Measurements from ENCODE around the gene ACTR8.

ACTR8 gene

GRCh38 chr3:53834429-53835095, 47.4 kb downstream of the ACTR8 start:
- DNase-seq (ENCODE audit: low read depth in 2 of 2): no peak

- DNase-seq (ENCODE audit: low read depth in 2 of 2): no peak
Measured at GRCh38 chr3:53833700-53834099, 48.3 kb downstream of the ACTR8 start.

- DNase-seq (ENCODE audit: low read depth in 2 of 2): no peak
Measured at GRCh38 chr3:53833053-53833645, 48.8 kb downstream of the ACTR8 start.

DNA sequence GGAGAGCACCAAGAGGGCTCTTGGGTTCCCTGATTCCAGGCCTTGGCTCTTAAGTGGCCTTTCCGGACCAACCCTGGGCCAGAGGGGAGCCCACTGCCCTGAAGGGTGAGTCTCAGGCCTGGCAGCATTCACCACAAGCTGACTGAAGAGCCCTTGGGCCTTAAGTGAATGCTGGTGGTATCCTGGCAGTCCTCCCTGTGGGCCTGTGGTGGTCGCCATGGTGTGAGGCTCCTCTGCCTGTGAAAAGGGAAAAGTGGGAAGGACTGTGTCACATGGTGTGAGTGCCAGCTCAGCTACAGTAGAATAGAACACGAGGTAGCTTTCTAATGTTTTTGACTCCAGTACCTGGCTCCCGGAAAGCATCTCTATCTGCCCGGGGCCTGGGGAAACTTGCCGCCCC, 51.0 kb downstream of the ACTR8 start:
- DNase-seq (ENCODE audit: low read depth in 2 of 2): no peak

- no peak for DNase-seq (ENCODE audit: low read depth in 2 of 2)
Measured at GRCh38 chr3:53829605-53830004, 52.3 kb downstream of the ACTR8 start.

DNA sequence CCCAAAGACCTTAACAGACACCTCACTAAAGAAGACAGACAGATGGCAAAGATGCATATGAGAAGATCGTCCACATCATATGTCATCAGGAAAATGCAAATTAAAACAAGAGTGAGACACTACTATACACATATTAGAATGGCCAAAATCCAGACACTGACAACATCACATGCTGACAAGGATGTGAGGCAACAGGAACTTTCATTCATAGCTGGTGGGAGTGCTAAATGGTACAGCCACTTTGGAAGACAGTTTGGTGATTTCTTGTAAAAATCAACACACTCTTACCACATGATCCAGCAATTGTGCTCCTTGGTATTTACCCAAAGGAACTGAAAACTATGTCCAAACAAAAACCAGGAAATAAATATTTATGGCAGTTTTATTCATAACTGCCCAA, 53.4 kb downstream of the ACTR8 start:
- DNase-seq (ENCODE audit: low read depth in 2 of 2): no peak

DNA sequence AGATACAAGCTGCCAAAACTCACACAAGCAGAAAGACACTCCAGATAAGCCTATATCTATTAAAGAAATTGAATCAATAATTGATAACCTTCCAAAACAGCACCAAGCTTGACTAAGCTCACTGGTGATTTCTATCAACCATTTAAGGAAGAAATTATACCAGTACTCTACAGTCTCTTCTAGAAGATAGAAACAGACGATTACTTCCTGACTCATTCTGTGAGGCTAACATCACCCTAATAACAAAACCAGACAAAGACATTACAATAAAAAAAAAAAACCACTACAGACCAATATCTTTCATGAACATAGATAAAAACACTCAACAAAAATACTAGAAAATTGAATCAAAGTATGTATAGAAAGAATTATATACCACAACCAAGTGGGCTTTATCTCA, 55.9 kb downstream of the ACTR8 start:
- no peak for DNase-seq (ENCODE audit: low read depth in 2 of 2)

DNA sequence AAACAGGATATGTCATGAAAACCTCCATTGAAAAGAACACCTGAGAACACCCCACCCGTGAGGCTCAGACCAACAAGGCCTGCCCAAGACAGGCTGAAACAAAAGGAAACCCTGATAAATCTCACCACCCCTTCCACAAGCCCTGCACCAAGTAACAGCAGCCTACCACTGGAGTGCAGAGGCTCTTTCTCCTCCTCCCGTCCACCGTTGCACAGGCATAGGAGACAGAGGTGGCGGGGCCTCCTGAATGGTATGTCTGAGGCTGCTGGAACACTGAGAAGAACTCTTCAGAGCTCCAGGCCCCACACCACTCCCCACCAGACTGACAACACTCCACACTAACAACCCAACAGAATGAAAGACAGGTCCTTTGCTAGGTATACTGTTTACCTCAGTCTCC, 57.2 kb downstream of the ACTR8 start:
- DNase-seq (ENCODE audit: low read depth in 2 of 2): no peak

- no peak for DNase-seq (ENCODE audit: low read depth in 2 of 2)
Measured at GRCh38 chr3:53823956-53824657, 57.8 kb downstream of the ACTR8 start.

DNA sequence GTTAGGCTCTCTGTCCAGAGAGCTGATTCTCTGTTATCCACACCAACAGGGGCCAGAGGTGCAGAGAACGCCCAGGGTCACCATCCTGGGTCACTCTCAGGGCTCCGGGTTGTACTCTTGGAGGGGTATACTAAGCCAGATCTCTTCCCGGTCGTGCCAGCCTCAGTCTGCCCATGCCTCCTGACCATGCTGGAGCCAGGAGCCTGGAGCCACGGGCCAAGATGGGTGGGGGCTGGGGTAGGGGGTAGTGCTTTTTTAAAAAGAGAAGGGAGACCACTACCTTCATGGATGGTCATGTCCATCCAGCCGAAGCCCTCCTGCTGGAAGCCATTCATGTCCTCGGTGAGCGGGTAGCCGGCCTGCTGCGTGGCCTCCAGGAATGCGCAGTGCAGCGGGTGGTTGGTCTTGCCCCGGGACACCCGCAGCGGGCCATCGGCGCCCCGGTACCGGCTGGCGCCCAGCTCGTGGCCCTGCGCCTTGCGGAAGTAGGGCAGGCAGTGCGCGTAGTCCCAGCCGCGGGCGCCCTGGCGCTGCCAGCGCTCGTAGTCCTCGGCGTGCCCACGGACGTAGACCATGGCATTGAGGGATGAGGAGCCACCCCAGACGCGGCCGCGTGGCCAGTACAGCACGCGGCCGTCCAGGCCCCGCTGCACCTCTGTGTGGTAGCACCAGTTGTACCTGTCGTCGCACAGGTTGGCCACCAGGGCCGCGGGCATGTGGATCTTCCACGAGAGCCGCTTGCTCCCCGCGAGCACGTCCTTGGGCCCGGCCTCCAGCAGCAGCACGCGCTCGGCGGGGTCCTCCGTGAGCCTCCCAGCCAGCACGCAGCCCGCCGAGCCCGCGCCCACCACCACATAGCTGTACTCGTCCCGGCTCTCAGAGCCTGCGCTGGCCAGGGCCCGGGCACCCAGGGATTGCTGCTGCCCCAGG, 58.7 kb downstream of the ACTR8 start:
- DNase-seq (ENCODE audit: low read depth in 2 of 2): no peak

- DNase-seq (ENCODE audit: low read depth in 2 of 2): no peak
Measured at GRCh38 chr3:53822331-53822741, 59.6 kb downstream of the ACTR8 start.

- no peak for DNase-seq (ENCODE audit: low read depth in 2 of 2)
Measured at GRCh38 chr3:53821631-53822121, 60.3 kb downstream of the ACTR8 start.

GRCh38 chr3:53820756-53821580, 61.0 kb downstream of the ACTR8 start:
- DNase-seq (ENCODE audit: low read depth in 2 of 2): no peak

DNA sequence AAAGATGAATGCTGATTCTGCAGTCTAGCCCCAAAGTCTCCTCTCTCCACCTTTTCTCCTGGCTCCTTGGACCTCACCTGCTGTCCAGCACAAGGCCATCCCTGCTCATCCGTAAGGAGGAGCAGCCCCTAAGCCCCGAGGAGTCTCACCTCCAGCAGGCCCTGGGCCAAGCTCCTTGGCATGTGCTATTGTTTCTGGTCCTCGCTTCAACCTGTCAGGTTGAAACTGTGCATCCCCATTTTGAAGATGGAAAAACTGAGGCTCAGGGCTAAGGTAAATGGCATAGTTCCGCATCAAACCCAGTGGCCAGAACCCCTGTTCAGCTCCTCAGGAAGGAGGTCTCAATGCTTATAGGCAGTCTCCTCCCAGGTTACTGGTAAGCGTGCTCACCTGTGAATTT, 61.9 kb downstream of the ACTR8 start:
- DNase-seq (ENCODE audit: low read depth in 2 of 2): no peak

DNA sequence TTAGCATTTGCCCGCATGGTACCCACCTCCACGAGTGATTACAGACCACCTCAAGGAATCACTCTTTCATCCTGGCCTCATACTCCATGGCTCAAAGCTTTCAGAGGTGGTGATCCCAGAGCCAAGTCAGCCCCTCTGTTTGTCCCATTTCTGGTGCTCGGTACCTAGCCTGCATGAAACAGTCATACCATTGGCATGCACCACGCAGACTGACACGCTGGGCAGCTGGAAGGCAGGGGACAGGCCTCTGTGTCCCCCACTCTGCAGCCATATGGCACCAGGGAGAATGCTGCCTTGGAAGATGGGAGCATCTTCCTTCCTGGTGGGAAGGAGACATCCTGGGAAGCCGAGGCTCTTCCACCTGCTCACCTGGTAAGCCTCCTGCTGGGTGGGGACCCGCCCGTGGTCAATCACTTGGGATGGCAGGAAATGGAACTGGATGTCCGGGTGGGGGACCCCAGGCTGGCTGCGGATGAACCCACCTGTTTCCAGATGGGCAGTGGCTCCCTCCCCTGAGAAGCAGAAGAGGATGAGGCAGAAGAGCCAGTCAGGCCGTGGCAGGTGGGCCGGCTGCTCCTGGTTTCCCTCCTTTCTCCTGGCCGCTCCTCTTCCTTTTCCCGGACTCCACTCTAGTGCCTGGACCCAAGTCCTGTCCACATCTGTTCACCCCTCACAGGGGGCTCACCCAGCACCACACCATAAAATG, 62.6 kb downstream of the ACTR8 start:
- DNase-seq (ENCODE audit: low read depth in 2 of 2): no peak

DNA sequence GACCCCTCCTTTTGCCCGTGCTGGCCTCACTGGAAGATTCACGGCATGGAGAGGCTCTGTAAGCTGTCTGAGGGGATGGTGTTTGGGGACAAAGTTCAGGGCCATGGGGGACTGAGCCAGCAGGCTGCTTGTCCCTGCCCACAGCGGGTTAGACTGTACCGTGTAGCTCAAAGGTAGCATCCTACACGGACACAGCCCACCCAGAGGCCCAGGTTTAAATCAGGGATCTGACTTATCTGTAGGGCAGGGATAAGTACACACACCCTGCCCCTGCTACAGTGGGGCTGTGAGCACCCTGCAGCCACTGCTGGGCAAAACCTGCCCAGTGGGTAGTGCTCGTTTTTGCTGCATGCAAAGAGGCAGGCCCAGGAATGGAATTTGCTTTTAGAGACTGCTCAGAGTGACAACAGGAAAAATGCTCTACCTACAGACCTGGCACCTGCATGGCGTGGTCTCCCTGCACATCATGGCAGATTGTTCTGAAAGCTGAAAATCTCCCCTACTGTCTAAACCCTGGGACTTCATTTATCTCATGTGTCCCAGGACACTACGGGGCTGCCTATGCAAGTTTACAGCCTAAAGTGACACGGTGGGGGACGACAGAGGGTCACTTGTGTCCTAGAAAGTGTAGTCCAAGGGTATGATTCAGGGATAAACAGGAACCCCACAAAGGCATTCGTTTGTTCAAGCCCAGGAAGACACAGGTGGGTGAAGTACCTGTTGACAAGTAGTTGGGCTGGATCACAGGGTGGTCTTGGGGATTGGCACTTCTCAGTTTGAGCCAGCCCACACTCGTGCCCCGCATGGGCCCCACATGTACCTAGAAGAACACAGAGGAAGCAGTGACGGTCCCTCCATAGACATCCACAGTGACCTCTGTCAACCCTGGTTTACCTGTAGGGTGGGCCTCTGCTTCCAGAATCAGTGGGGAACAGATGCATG, 63.5 kb downstream of the ACTR8 start:
- no peak for DNase-seq (ENCODE audit: low read depth in 2 of 2)

DNA sequence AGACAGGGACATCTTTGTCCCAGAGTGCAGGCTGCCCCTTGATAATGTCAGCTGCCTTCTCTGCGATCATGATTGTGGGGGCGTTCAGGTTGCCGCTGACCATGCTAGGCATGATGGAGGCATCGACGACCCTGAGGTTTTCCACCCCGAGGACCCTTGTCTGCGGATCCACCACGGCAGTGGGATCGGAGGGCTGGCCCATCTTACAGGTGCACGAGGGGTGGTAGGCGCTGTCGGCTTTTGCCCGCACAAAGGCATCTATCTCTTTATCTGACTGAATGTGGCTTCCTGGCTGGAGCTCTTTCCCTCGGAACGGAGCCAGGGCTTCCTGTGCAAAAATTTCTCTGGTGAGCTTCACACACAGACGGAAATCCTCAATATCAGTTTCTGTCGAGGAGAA, 64.1 kb downstream of the ACTR8 start:
- DNase-seq (ENCODE audit: low read depth in 2 of 2): no peak

GRCh38 chr3:53817211-53817610, 64.7 kb downstream of the ACTR8 start:
- DNase-seq (ENCODE audit: low read depth in 2 of 2): no peak

Data from stimulated activated CD8-positive, alpha-beta memory T cell treated with anti-CD3 and anti-CD28 coated beads, Interleukin-7, amount 100 ng/mL, for 4 hours (primary cell).